ENCODE data around the gene TRIP10. TPM values are rescaled to one million over a fixed set of nuclear protein-coding genes. Genes with fewer than 3 reads are reported as not detected.

TRIP10 gene
- total and polyA plus RNA-seq, 3 donors (not counting 1 experiment from before 2014, with no cell fraction given), result 45.0 to 73.3 (median 46.8) TPM

Small RNAs within 50 kb of the gene (microRNA-seq; reads per million reads assigned to microRNA genes)
- not detected for gene MIR6791 (ENCODE audit: borderline number of aligned reads)

Other genes with a start within 250 kb of the TRIP10 start
- gene TUBB4A, start 237.4 kb upstream of the TRIP10 start, total RNA-seq, result not detected
- 0.09 TPM for gene TUBB4A, start 237.4 kb upstream of the TRIP10 start, polyA plus RNA-seq
- gene TNFSF9, start 208.7 kb upstream of the TRIP10 start, total RNA-seq, result 10 to 100 TPM in 1 of 2 donors, 1 to 10 TPM in 1; 9.5 to 15.2 TPM
- 20.5 TPM for gene TNFSF9, start 208.7 kb upstream of the TRIP10 start, polyA plus RNA-seq
- gene CD70, start 148.5 kb upstream of the TRIP10 start, total RNA-seq, result 1 to 10 TPM in 1 of 2 donors, not detected in 1; 4.4 TPM
- gene CD70, start 148.5 kb upstream of the TRIP10 start, polyA plus RNA-seq, result 28.9 TPM
- under 1 TPM in 1 of 2 donors, not detected in 1; 0.16 TPM for gene TNFSF14, start 69.5 kb upstream of the TRIP10 start, total RNA-seq
- not detected for gene TNFSF14, start 69.5 kb upstream of the TRIP10 start, polyA plus RNA-seq
- gene C3, start 19.0 kb upstream of the TRIP10 start, total RNA-seq, result 100 to 1,000 TPM in 1 of 2 donors, 10 to 100 TPM in 1; 20.5 to 122 TPM
- 142 TPM for gene C3, start 19.0 kb upstream of the TRIP10 start, polyA plus RNA-seq
- gene GPR108, start 2.1 kb upstream of the TRIP10 start, total RNA-seq, result 10 to 100 TPM; 50.2 to 95.9 TPM
- gene GPR108, start 2.1 kb upstream of the TRIP10 start, polyA plus RNA-seq, result 75.9 TPM
- 10 to 100 TPM; 59.0 to 95.1 TPM for gene SH2D3A, start 27.8 kb downstream of the TRIP10 start, total RNA-seq
- gene SH2D3A, start 27.8 kb downstream of the TRIP10 start, polyA plus RNA-seq, result 31.9 TPM
- under 1 TPM; 0.17 to 0.96 TPM for gene VAV1, start 33.0 kb downstream of the TRIP10 start, total RNA-seq
- gene VAV1, start 33.0 kb downstream of the TRIP10 start, polyA plus RNA-seq, result not detected
- not detected for gene ADGRE1, start 147.9 kb downstream of the TRIP10 start, total RNA-seq
- gene ADGRE1, start 147.9 kb downstream of the TRIP10 start, polyA plus RNA-seq, result not detected